ENCODE data around the gene RB1. TPM values are rescaled to one million over a fixed set of nuclear protein-coding genes. Genes with fewer than 3 reads are reported as not detected.

RB1 gene
- total and polyA plus RNA-seq, 11 donors: 8.5 to 52.1 (median 26.7) TPM

DNA sequence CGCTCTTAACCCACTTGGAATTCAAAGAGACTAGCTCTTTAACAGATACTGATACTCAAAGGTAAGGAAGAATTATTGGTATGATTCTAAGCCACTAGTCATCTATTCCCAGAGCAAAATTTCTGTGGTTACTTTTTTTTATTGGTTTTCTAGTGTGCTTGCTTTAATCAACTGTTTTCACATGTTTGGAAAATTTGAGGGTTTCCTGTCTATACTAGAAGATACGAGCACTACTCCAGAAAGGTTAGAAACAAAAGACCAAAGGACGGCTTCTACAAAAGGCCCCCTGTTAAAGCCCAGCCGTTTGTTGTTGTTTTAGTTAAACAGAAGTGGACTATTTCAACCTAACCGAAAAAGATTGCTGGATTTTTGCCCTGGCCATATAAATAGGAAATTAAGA is 127.9 kb downstream of the RB1 start:
- intact Hi-C loops (cut with DNase I): loop anchor here in 1 of 10 donors (10.0 kb wide), 1 partner anchor 153 kb away; no protein-coding TSS in a partner anchor
- Histone ChIP-seq H3K27ac (peak overlapping the region in 11 of 12 donors; percentile 1 to 61 (median 44)), H3K27me3 (no peaks in the 10 kb centered on the region), H3K4me3 (no peak overlapping the region), H3K36me3 (no peaks in the 10 kb centered on the region), H3K9me3 (no peaks in the 10 kb centered on the region), H3K4me1 (peaks cover 0 to 72% (median 27%) of the 10 kb centered on the region in 12 donors)
- no peak for DNase-seq
- no peak for ATAC-seq
- 47 to 58% (median 56%) methylated on average over 5 of the region's 5 CpGs for WGBS, 4 donors
- TF ChIP-seq, protein P1, sequence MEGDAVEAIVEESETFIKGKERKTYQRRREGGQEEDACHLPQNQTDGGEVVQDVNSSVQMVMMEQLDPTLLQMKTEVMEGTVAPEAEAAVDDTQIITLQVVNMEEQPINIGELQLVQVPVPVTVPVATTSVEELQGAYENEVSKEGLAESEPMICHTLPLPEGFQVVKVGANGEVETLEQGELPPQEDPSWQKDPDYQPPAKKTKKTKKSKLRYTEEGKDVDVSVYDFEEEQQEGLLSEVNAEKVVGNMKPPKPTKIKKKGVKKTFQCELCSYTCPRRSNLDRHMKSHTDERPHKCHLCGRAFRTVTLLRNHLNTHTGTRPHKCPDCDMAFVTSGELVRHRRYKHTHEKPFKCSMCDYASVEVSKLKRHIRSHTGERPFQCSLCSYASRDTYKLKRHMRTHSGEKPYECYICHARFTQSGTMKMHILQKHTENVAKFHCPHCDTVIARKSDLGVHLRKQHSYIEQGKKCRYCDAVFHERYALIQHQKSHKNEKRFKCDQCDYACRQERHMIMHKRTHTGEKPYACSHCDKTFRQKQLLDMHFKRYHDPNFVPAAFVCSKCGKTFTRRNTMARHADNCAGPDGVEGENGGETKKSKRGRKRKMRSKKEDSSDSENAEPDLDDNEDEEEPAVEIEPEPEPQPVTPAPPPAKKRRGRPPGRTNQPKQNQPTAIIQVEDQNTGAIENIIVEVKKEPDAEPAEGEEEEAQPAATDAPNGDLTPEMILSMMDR (IDR thresholded peaks at IDR 0.05): no peak
- no peak for TF ChIP-seq POLR2A (IDR thresholded peaks at IDR 0.05)

DNA sequence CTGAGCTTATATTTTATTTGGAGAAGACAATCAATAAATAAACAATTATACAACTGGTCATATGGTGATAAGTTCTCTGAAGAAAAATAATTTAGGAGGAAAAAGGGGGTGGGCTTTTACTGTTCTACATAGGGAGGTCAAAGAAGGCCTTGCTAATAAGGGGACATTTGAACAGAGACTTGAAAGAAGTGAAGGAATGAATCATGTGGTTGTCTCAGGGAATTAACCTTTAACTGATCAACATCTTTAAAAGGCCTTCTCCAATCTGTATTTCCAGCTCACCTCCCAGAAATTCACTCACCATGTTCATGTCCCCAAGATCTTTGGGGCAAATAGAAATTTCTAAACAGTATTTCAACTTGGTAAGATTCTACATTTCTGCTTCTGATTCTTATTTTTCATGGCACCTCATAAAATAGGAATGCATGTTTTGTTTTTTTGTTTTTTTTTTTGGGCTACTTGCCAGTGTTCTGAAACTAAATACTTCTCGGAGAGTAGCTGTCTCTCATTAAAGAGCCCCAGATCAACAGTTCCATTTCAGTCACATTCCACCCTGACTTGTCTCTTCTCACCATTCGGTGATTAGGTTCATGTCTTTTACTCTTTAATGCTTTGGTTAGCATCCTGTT is 128.6 kb downstream of the RB1 start:
- no peaks in the 10 kb centered on the region for H3K27me3 ChIP-seq
- no peak for TF ChIP-seq POLR2A (IDR thresholded peaks at IDR 0.05)
- TF ChIP-seq, protein P1 (IDR thresholded peaks at IDR 0.05): no peak
- H3K4me3 ChIP-seq: peak overlapping the region in 1 of 12 donors; percentile 10
- no peak for DNase-seq
- no peaks in the 10 kb centered on the region for H3K36me3 ChIP-seq
- WGBS, 4 donors: 1 to 19% (median 12%) methylated on average over 2 of the region's 2 CpGs
- H3K27ac ChIP-seq: peak overlapping the region in 11 of 12 donors; percentile 1 to 61 (median 44)
- peaks cover 0 to 76% (median 34%) of the 10 kb centered on the region in 12 donors for H3K4me1 ChIP-seq
- ATAC-seq: peak in 2 of 4 donors; percentile 28 to 34
- intact Hi-C loops (cut with DNase I): loop anchor here in 1 of 10 donors (10.0 kb wide), 1 partner anchor 153 kb away; no protein-coding TSS in a partner anchor
- H3K9me3 ChIP-seq: no peaks in the 10 kb centered on the region

DNA sequence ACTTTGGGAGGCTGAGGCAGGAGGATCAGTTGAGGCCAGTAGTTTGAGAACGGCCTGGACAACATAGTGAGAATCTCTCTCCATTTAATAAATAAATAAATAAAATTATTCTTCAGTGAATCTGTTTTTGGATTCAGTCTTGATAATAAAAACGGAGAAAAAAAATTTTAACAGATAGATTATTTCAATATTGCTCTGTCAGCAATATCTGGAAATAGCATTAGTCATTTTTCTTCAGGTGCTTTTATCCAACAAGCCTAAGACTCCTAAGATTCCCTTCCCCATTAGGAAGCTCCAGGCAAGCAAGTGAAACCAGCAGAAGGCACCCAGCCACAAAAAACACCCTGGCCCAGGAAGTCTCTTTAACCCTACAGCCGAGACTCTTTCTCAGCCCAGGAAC is 130.6 kb downstream of the RB1 start:
- no peaks in the 10 kb centered on the region for H3K27me3 ChIP-seq
- 91 to 96% (median 95%) methylated on average over 3 of the region's 3 CpGs for WGBS, 4 donors
- no peak for ATAC-seq
- peaks cover 0 to 87% (median 41%) of the 10 kb centered on the region in 12 donors for H3K4me1 ChIP-seq
- H3K27ac ChIP-seq: peak overlapping the region in 1 of 12 donors; percentile 10
- TF ChIP-seq, protein P1 (IDR thresholded peaks at IDR 0.05): no peak
- TF ChIP-seq POLR2A (IDR thresholded peaks at IDR 0.05): no peak
- H3K36me3 ChIP-seq: no peaks in the 10 kb centered on the region
- H3K9me3 ChIP-seq: no peaks in the 10 kb centered on the region
- no peak for DNase-seq
- no peak overlapping the region for H3K4me3 ChIP-seq
- intact Hi-C loops (cut with DNase I): loop anchor here in 1 of 10 donors (10.0 kb wide), 1 partner anchor 151 kb away; no protein-coding TSS in a partner anchor

DNA sequence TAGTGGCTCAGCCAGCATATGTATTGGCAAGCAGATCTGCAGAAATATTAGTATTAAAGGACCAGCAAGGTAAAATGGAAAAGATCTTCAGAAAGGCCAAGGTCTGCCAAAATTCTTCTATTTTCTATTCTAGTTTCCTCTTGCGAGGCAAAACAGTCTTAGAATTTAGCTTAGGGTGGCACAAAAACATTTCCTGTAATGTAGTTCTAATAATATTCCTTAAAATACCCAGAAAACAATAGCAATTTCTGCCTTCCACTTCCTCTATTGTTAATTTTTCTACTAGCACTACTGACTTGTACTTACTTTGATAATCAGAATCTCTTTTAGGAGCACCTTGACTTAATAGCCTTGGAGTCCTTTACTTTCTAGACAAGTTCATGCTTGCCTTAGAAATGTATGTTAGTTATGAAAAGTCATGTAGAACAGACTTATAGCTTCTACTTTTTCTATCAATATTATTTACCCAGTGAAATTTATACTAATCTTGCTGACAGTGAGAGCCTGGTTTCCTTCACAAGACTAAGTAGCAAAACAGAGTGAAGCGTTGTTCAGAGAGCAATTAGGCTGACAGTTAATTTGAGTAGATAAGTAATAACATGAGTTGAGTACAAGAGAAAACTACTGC is 133.2 kb downstream of the RB1 start:
- H3K9me3 ChIP-seq: no peaks in the 10 kb centered on the region
- intact Hi-C loops (cut with DNase I): loop anchor here in 1 of 10 donors (10.0 kb wide), 1 partner anchor 148 kb away; no protein-coding TSS in a partner anchor
- WGBS, 4 donors: 32 to 46% (median 40%) methylated on average over 2 of the region's 2 CpGs
- H3K4me1 ChIP-seq: peaks cover 0 to 73% (median 30%) of the 10 kb centered on the region in 12 donors
- H3K36me3 ChIP-seq: no peaks in the 10 kb centered on the region
- peak overlapping the region in 11 of 12 donors; percentile 10 to 91 (median 47) for H3K27ac ChIP-seq
- peak overlapping the region in 5 of 12 donors; percentile 1 to 24 (median 2) for H3K4me3 ChIP-seq
- TF ChIP-seq POLR2A (IDR thresholded peaks at IDR 0.05): no peak
- TF ChIP-seq, protein P1 (IDR thresholded peaks at IDR 0.05): no peak
- DNase-seq (no peak), ATAC-seq (peak in 2 of 4 donors; percentile 10 to 16)
- H3K27me3 ChIP-seq: no peaks in the 10 kb centered on the region
